HG03159 (cell line): ENCODE measurements around the gene ABCC10.
"Not testable (repeated sequence)": the region's sequence is repeated elsewhere in the genome, so short reads cannot be mapped to it uniquely, and the experiment has no call there.

ENCODE experiments used
- ATAC-seq: cut with Tn5 transposase; IDR thresholded peaks from one replicate; pipeline ENCODE4 v1.9.1; 2021; ENCODE audit warnings: mild to moderate bottlenecking, moderate library complexity; ENCODE audit not compliant: unreplicated experiment

The ABCC10 gene

GRCh38 chr6:43427406-43428111 lies at the start of gene ABCC10:
TSS of gene ABCC10 (plus strand) at chr6:43427541. CDS start at chr6:43427979, 438 bp downstream.
- ATAC-seq: peak; percentile 92

GRCh38 chr6:43377710-43378229 lies 49.6 kb upstream of the ABCC10 start:
- no peak for ATAC-seq

- ATAC-seq: no peak
These were observed 48.7 kb upstream of the ABCC10 start for GRCh38 chr6:43378631-43379030.

GRCh38 chr6:43380858-43381257 lies 46.5 kb upstream of the ABCC10 start:
- not testable (repeated sequence) for ATAC-seq

GRCh38 chr6:43383021-43383667 lies 44.2 kb upstream of the ABCC10 start:
- no peak for ATAC-seq

GRCh38 chr6:43386492-43386891 lies 40.8 kb upstream of the ABCC10 start:
- no peak for ATAC-seq

- ATAC-seq: no peak
These were observed 37.5 kb upstream of the ABCC10 start for GRCh38 chr6:43389730-43390295.

GRCh38 chr6:43390753-43391439 lies 36.4 kb upstream of the ABCC10 start:
- ATAC-seq: not testable (repeated sequence)

- ATAC-seq: no peak
These were observed 35.8 kb upstream of the ABCC10 start for GRCh38 chr6:43391440-43392031.

GRCh38 chr6:43393133-43393532 lies 34.2 kb upstream of the ABCC10 start:
- ATAC-seq: not testable (repeated sequence)

- ATAC-seq: no peak
These were observed 33.7 kb upstream of the ABCC10 start for GRCh38 chr6:43393602-43394001.

- no peak for ATAC-seq
These were observed 32.4 kb upstream of the ABCC10 start for GRCh38 chr6:43394982-43395381.

- ATAC-seq: no peak
These were observed 31.6 kb upstream of the ABCC10 start for GRCh38 chr6:43395776-43396175.

GRCh38 chr6:43396408-43397149 lies 30.8 kb upstream of the ABCC10 start:
- no peak for ATAC-seq

GRCh38 chr6:43399932-43400487 lies 27.3 kb upstream of the ABCC10 start:
- no peak for ATAC-seq

GRCh38 chr6:43401730-43402129 lies 25.6 kb upstream of the ABCC10 start:
- ATAC-seq: no peak

GRCh38 chr6:43402820-43403219 lies 24.5 kb upstream of the ABCC10 start:
- no peak for ATAC-seq

- ATAC-seq: no peak
These were observed 22.0 kb upstream of the ABCC10 start for GRCh38 chr6:43405354-43405753.

- no peak for ATAC-seq
These were observed 20.0 kb upstream of the ABCC10 start for GRCh38 chr6:43407296-43407695.

GRCh38 chr6:43408259-43408658 lies 19.1 kb upstream of the ABCC10 start:
- ATAC-seq: no peak
